ENCODE results near the gene STRIP1.
"Not testable (repeated sequence)": the region's sequence is repeated elsewhere in the genome, so short reads cannot be mapped to it uniquely, and the experiment has no call there.

The STRIP1 gene

GRCh38 chr1:110007046-110007830, 27.2 kb upstream of the STRIP1 start:
- no peak overlapping the region for H3K4me3 ChIP-seq (ENCODE audit: low read depth, low read length)
- DNase-seq (ENCODE audit: low read depth) = no peak

GRCh38 chr1:110008971-110009565, 25.4 kb upstream of the STRIP1 start:
- no peak for DNase-seq (ENCODE audit: low read depth)
- no peak overlapping the region for H3K4me3 ChIP-seq (ENCODE audit: low read depth, low read length)

GRCh38 chr1:110011527-110012041, 22.8 kb upstream of the STRIP1 start:
- DNase-seq (ENCODE audit: low read depth) = no peak
- no peak overlapping the region for H3K4me3 ChIP-seq (ENCODE audit: low read depth, low read length)

- no peak overlapping the region for H3K4me3 ChIP-seq (ENCODE audit: low read depth, low read length)
- DNase-seq (ENCODE audit: low read depth) = no peak
Measured at GRCh38 chr1:110012100-110012780, 22.2 kb upstream of the STRIP1 start.

- no peak for DNase-seq (ENCODE audit: low read depth)
- no peak overlapping the region for H3K4me3 ChIP-seq (ENCODE audit: low read depth, low read length)
Measured at GRCh38 chr1:110017792-110018191, 16.6 kb upstream of the STRIP1 start.

GRCh38 chr1:110018396-110018795, 16.0 kb upstream of the STRIP1 start:
- no peak overlapping the region for H3K4me3 ChIP-seq (ENCODE audit: low read depth, low read length)
- DNase-seq (ENCODE audit: low read depth) = no peak

- H3K4me3 ChIP-seq (ENCODE audit: low read depth, low read length) = no peak overlapping the region
- no peak for DNase-seq (ENCODE audit: low read depth)
Measured at GRCh38 chr1:110019770-110020169, 14.7 kb upstream of the STRIP1 start.

GRCh38 chr1:110021285-110021684, 13.1 kb upstream of the STRIP1 start:
- no peak overlapping the region for H3K4me3 ChIP-seq (ENCODE audit: low read depth, low read length)
- DNase-seq (ENCODE audit: low read depth) = no peak

- no peak for DNase-seq (ENCODE audit: low read depth)
- H3K4me3 ChIP-seq (ENCODE audit: low read depth, low read length) = no peak overlapping the region
Measured at GRCh38 chr1:110024613-110025012, 9.8 kb upstream of the STRIP1 start.

- H3K4me3 ChIP-seq (ENCODE audit: low read depth, low read length); DNase-seq (ENCODE audit: low read depth): not testable (repeated sequence)
Measured at GRCh38 chr1:110030687-110031086, 3.7 kb upstream of the STRIP1 start.

- no peak for DNase-seq (ENCODE audit: low read depth)
- H3K4me3 ChIP-seq (ENCODE audit: low read depth, low read length) = no peak overlapping the region
Measured at GRCh38 chr1:110032327-110032726, 2.1 kb upstream of the STRIP1 start.

- no peak for DNase-seq (ENCODE audit: low read depth)
- no peak overlapping the region for H3K4me3 ChIP-seq (ENCODE audit: low read depth, low read length)
Measured at GRCh38 chr1:110033421-110033820, 1.0 kb upstream of the STRIP1 start.

GRCh38 chr1:110034040-110034450, 379 bp upstream of the STRIP1 start:
- no peak for DNase-seq (ENCODE audit: low read depth)
- peak overlapping the region; percentile 89 for H3K4me3 ChIP-seq (ENCODE audit: low read depth, low read length)

GRCh38 chr1:110035236-110035752, 870 bp downstream of the STRIP1 start:
- H3K4me3 ChIP-seq (ENCODE audit: low read depth, low read length) = peak overlapping the region; percentile 89
- DNase-seq (ENCODE audit: low read depth) = no peak

GRCh38 chr1:110038271-110038670, 3.8 kb downstream of the STRIP1 start:
- DNase-seq (ENCODE audit: low read depth) = no peak
- no peak overlapping the region for H3K4me3 ChIP-seq (ENCODE audit: low read depth, low read length)

GRCh38 chr1:110039641-110040040, 5.2 kb downstream of the STRIP1 start:
- no peak for DNase-seq (ENCODE audit: low read depth)
- H3K4me3 ChIP-seq (ENCODE audit: low read depth, low read length) = no peak overlapping the region

GRCh38 chr1:110040548-110040947, 6.1 kb downstream of the STRIP1 start:
- H3K4me3 ChIP-seq (ENCODE audit: low read depth, low read length) = no peak overlapping the region
- DNase-seq (ENCODE audit: low read depth) = no peak

GRCh38 chr1:110043016-110043415, 8.6 kb downstream of the STRIP1 start:
- H3K4me3 ChIP-seq (ENCODE audit: low read depth, low read length) = no peak overlapping the region
- no peak for DNase-seq (ENCODE audit: low read depth)

GRCh38 chr1:110047463-110047862, 13.0 kb downstream of the STRIP1 start:
- no peak for DNase-seq (ENCODE audit: low read depth)
- no peak overlapping the region for H3K4me3 ChIP-seq (ENCODE audit: low read depth, low read length)

- H3K4me3 ChIP-seq (ENCODE audit: low read depth, low read length) = no peak overlapping the region
- no peak for DNase-seq (ENCODE audit: low read depth)
Measured at GRCh38 chr1:110048240-110048639, 13.8 kb downstream of the STRIP1 start.

Data from skeletal muscle cell (primary cell).